A549 (cell line): Measurements from ENCODE around the gene ARSJ. TPM values are rescaled to one million over a fixed set of nuclear protein-coding genes. Genes with fewer than 3 reads are reported as not detected.
A peak's percentile ranks its signal among the peaks of the same experiment; 100 is the strongest.

Source experiments
- ATAC-seq, 2 experiments: fragments of 200-7000 bp in 1 of 2; fragments of >200 bp in 1 of 2; cut with Nextera tagmentation in 1 of 2; cut with Tn5 transposase in 1 of 2; 3 replicates each; pipeline versions ENCODE4 v1.8.0 to v1.9.1; 2018 to 2020; ENCODE audit warnings: mild to moderate bottlenecking in 1 of 2, moderate library complexity in 1 of 2
- CTCF ChIA-PET: fragments of 300-600 bp; sonication (Branson Sonifier 250); formaldehyde crosslinking; extraction: SDS; loops from one replicate; lab custom pipeline; 2021; ENCODE audit warnings: antibody characterized with exemption, inconsistent platforms; lab: Yijun Ruan, JAX
- POLR2A ChIA-PET: fragments of 350-600 bp; formaldehyde crosslinking; extraction: SDS; loops from one replicate; lab custom pipeline; 2021; ENCODE audit warnings: antibody characterized with exemption, inconsistent platforms; lab: Yijun Ruan, JAX
- DNase-seq, 2 experiments: peaks; one replicate each; pipeline versions ENCODE4 v3.0.0 to v3.0.0-alpha.2; 2011 to 2016; ENCODE audit warnings: low read depth in 1 of 2, low spot score in 1 of 2
- FAIRE-seq: peaks from 2 replicates; lab custom pipeline; 2011; peaks lifted over from hg19 to GRCh38; lab: Jason Lieb, UNC
- H3K27ac ChIP-seq, 2 experiments: fragments of >200 bp; sonication (Bioruptor Twin); formaldehyde crosslinking; 3 replicates each; pipeline ENCODE4 v1.5.1; 2016 to 2017
- H3K4me1 ChIP-seq: fragments of >200 bp; sonication (Bioruptor Twin); formaldehyde crosslinking; 3 replicates; pipeline ENCODE4 v1.6.1; 2016
- H3K4me2 ChIP-seq: fragments of >200 bp; sonication (Bioruptor Twin); formaldehyde crosslinking; 3 replicates; pipeline ENCODE4 v1.6.1; 2016
- H3K4me3 ChIP-seq: fragments of >200 bp; sonication (Bioruptor Twin); formaldehyde crosslinking; 3 replicates; pipeline ENCODE4 v1.5.1; 2016
- H3K9me3 ChIP-seq: fragments of >200 bp; sonication (Bioruptor Twin); formaldehyde crosslinking; 3 replicates; pipeline ENCODE4 v1.6.1; 2016
- BCL3 ChIP-seq: fragments of >200 bp; sonication (Bioruptor Twin); formaldehyde crosslinking; IDR thresholded peaks from 3 replicates; pipeline ENCODE4 v1.6.1; 2016
- CEBPB ChIP-seq, 2 experiments: fragments of >200 bp in 1 of 2; sonication (Bioruptor Twin) in 1 of 2; formaldehyde crosslinking in 1 of 2; IDR thresholded peaks; 2 replicates each; pipeline ENCODE4 v1.6.1; 2012 to 2016
- CHD2 ChIP-seq: fragments of 150-350 bp; IDR thresholded peaks from 2 replicates; pipeline ENCODE4 v1.6.1; 2014; ENCODE audit warnings: low read length; ENCODE audit not compliant: partially characterized antibody
- CTCF ChIP-seq: fragments of >200 bp; sonication (Bioruptor Twin); formaldehyde crosslinking; IDR thresholded peaks from 3 replicates; pipeline ENCODE4 v1.5.1; 2016
- EP300 ChIP-seq, 2 experiments: fragments of >200 bp; sonication (Bioruptor Twin); formaldehyde crosslinking; IDR thresholded peaks; 2 replicates in 1 of 2; 3 replicates in 1 of 2; pipeline ENCODE4 v1.6.1; 2016 to 2017
- FOSL2 ChIP-seq, 2 experiments: fragments of 450-650 bp in 1 of 2; fragments of >200 bp in 1 of 2; sonication (Bioruptor Twin) in 1 of 2; formaldehyde crosslinking; IDR thresholded peaks; 2 replicates each; pipeline versions ENCODE4 v1.5.0 to v1.6.1; 2016 to 2020; ENCODE audit warnings: mild to moderate bottlenecking in 1 of 2, moderate library complexity in 1 of 2
- HDAC2 ChIP-seq: fragments of 200-600 bp; sonication (generic); IDR thresholded peaks from 2 replicates; pipeline ENCODE4 v1.6.1; 2016
- HES2 ChIP-seq: fragments of >200 bp; sonication (Bioruptor Twin); formaldehyde crosslinking; IDR thresholded peaks from 2 replicates; pipeline ENCODE4 v1.6.1; 2016
- HMGXB4 ChIP-seq: fragments of 250-450 bp; sonication (Bioruptor Pico); IDR thresholded peaks from 2 replicates; pipeline ENCODE4 v1.5.0; 2021; ENCODE audit warnings: mild to moderate bottlenecking, moderate library complexity, borderline replicate concordance
- HOXB13 ChIP-seq: fragments of 250-450 bp; sonication (Bioruptor Pico); IDR thresholded peaks from 2 replicates; pipeline ENCODE4 v1.5.0; 2020; ENCODE audit warnings: low read depth, mild to moderate bottlenecking, moderate library complexity
- KDM1A ChIP-seq: fragments of 200-600 bp; sonication (generic); IDR thresholded peaks from 2 replicates; pipeline ENCODE4 v1.6.1; 2016; ENCODE audit warnings: low read depth, mild to moderate bottlenecking
- MAFK ChIP-seq: fragments of 450-650 bp; IDR thresholded peaks from 2 replicates; pipeline ENCODE4 v1.6.1; 2014; ENCODE audit not compliant: partially characterized antibody
- MYC ChIP-seq: IDR thresholded peaks from 2 replicates; pipeline ENCODE4 v1.6.1; 2012; ENCODE audit warnings: mild to moderate bottlenecking, inconsistent platforms, low read length, improper control_type of control experiment, borderline replicate concordance
- PHF8 ChIP-seq: fragments of 200-600 bp; sonication (generic); IDR thresholded peaks from 2 replicates; pipeline ENCODE4 v1.6.1; 2016; ENCODE audit warnings: low read depth, mild to moderate bottlenecking, antibody characterized with exemption, moderate library complexity, borderline replicate concordance
- POLR2AphosphoS2 ChIP-seq: conservative IDR thresholded peaks from 2 replicates; pipeline ENCODE4 v1.6.1; 2012; ENCODE audit warnings: low read length, improper control_type of control experiment, inconsistent platforms
- RAD21 ChIP-seq, 2 experiments: fragments of >200 bp in 1 of 2; sonication (Bioruptor Twin) in 1 of 2; formaldehyde crosslinking in 1 of 2; IDR thresholded peaks in 1 of 2; conservative IDR thresholded peaks in 1 of 2; 2 replicates in 1 of 2; 3 replicates in 1 of 2; pipeline ENCODE4 v1.6.1; 2012 to 2018; ENCODE audit warnings: inconsistent platforms in 1 of 2
- RARB ChIP-seq: fragments of 250-450 bp; sonication (Bioruptor Pico); IDR thresholded peaks from 2 replicates; pipeline ENCODE4 v1.8.0; 2021; ENCODE audit warnings: mild to moderate bottlenecking, moderate library complexity
- SMC3 ChIP-seq: fragments of >200 bp; sonication (Bioruptor Twin); formaldehyde crosslinking; IDR thresholded peaks from 3 replicates; pipeline ENCODE4 v1.6.1; 2018; ENCODE audit warnings: inconsistent platforms
- SREBF2 ChIP-seq: fragments of 450-650 bp; IDR thresholded peaks from 2 replicates; pipeline ENCODE4 v1.6.1; 2014; ENCODE audit warnings: mild to moderate bottlenecking, moderate library complexity
- TFCP2L1 ChIP-seq: fragments of 250-450 bp; sonication (Bioruptor Pico); IDR thresholded peaks from 2 replicates; pipeline ENCODE4 v1.5.0; 2021; ENCODE audit warnings: mild to moderate bottlenecking
- USF2 ChIP-seq: fragments of 450-650 bp; IDR thresholded peaks from 2 replicates; pipeline ENCODE4 v1.6.1; 2014; ENCODE audit warnings: antibody characterized with exemption
- ZC3H11A ChIP-seq: fragments of 450-650 bp; IDR thresholded peaks from 2 replicates; pipeline ENCODE4 v1.6.1; 2014; ENCODE audit warnings: antibody characterized with exemption, mild to moderate bottlenecking
- WGBS: methylation state at CpG from one replicate; pipeline ENCODE4 v1.1.6; 2017; ENCODE audit errors: missing lambda C conversion rate; 5-methylcytosine and 5-hydroxymethylcytosine counted together
- polyA plus RNA-seq, 4 experiments: library from polyadenylated mRNA; depleted of rRNA in 3 of 4; stranded (reverse); fragments of >200 nt; fragmentation: RNase III in 1 of 4; extraction: RNeasy Plus Mini Kit Qiagen cat#74134 plus additional on column Dnase treatment in 1 of 4; gene quantifications; 2 replicates in 3 of 4; 3 replicates in 1 of 4; pipeline ENCODE4 v1.2.3, GENCODE V29; 2011 to 2017

ARSJ gene
- polyA plus RNA-seq, 2 of the 4 experiments (the other 2 are of a cell fraction) = 3.0 to 8.6 TPM

GRCh38 chr4:113880240-113881028 lies 99.0 kb downstream of the ARSJ start:
- H3K4me3 ChIP-seq = no peak overlapping the region
- no peak for TF ChIP-seq RARB
- no peak for TF ChIP-seq SREBF2
- no peak for TF ChIP-seq HOXB13 (CRISPR knock-in tag)
- no peak for TF ChIP-seq CEBPB (IDR thresholded peaks at IDR 0.05)
- TF ChIP-seq KDM1A = no peak
- no peak for TF ChIP-seq HMGXB4 (CRISPR knock-in tag)
- TF ChIP-seq MYC = no peak
- TF ChIP-seq USF2 = no peak
- no peak for TF ChIP-seq BCL3
- TF ChIP-seq FOSL2 (IDR thresholded peaks at IDR 0.05) = no peak
- TF ChIP-seq FOSL2 (CRISPR knock-in tag; IDR thresholded peaks at IDR 0.05) = no peak
- no peak for TF ChIP-seq TFCP2L1 (CRISPR knock-in tag)
- TF ChIP-seq HES2 = no peak
- no peak for TF ChIP-seq ZC3H11A
- no peak for TF ChIP-seq EP300 (IDR thresholded peaks at IDR 0.05)
- TF ChIP-seq RAD21 (conservative IDR thresholded peaks at IDR 0.05 in 1 of 2, IDR thresholded peaks at IDR 0.05 in 1 of 2) = no peak
- ATAC-seq (no peak), DNase-seq (no peak), FAIRE-seq (no peak)
- POLR2A ChIA-PET = no interaction called here
- no peaks in the 10 kb centered on the region for H3K4me1 ChIP-seq
- no peaks in the 10 kb centered on the region for H3K9me3 ChIP-seq
- CTCF ChIA-PET = no interaction called here
- no peak overlapping the region for H3K27ac ChIP-seq
- no peak overlapping the region for H3K4me2 ChIP-seq
- WGBS = 92% methylated on average over 3 of the region's 3 CpGs

GRCh38 chr4:113878668-113879067 lies 100.8 kb downstream of the ARSJ start:
- DNase-seq = peak in 1 of 2 experiments; percentile 54
- peak; percentile 47 for TF ChIP-seq SMC3
- TF ChIP-seq MAFK = no peak
- peak; percentile 31; the same call in 1 of the 3 replicates for TF ChIP-seq CTCF
- TF ChIP-seq CHD2 = no peak
- peak; percentile 34 to 55; a peak in 4 of 5 replicates for TF ChIP-seq RAD21 (conservative IDR thresholded peaks at IDR 0.05 in 1 of 2, IDR thresholded peaks at IDR 0.05 in 1 of 2)
- TF ChIP-seq PHF8 = no peak
- no peak for TF ChIP-seq POLR2AphosphoS2
- no peak for TF ChIP-seq HDAC2
- no peak for TF ChIP-seq TFCP2L1 (CRISPR knock-in tag)
- no peak for FAIRE-seq
- Histone ChIP-seq H3K4me2 (no peak overlapping the region), H3K4me1 (no peaks in the 10 kb centered on the region), H3K9me3 (no peaks in the 10 kb centered on the region), H3K4me3 (no peak overlapping the region), H3K27ac (no peak overlapping the region)
- WGBS = 29% methylated on average over 3 of the region's 3 CpGs
- ChIA-PET POLR2A (no interaction called here), CTCF (interaction anchor here (1.3 kb wide), 1 partner anchor 506 kb away, joined by 4 read pairs; no protein-coding TSS in a partner anchor)
- ATAC-seq = peak in 1 of 2 experiments; percentile 80; a peak in 3 of 6 replicates
